ENCODE data around the gene EFCAB7.

The EFCAB7 gene

DNA sequence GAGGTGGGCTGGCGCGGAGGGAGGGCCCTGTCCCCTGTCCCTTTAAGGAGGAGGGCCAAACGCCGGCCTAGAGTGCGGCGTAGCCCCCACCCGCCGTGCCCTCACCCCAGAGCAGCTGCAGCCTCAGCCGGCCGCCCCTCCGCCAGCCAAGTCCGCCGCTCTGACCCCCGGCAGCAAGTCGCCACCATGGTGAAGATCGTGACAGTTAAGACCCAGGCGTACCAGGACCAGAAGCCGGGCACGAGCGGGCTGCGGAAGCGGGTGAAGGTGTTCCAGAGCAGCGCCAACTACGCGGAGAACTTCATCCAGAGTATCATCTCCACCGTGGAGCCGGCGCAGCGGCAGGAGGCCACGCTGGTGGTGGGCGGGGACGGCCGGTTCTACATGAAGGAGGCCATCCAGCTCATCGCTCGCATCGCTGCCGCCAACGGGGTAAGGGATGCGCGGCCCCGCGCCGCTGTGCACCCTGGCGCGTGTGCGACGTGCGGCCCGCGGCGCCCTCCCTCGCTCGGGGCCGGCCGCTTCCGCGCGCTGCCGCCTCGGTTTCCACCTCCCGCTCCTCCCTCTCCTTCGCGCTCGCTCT is 70.1 kb downstream of the EFCAB7 start, which contains the start of gene PGM1:
Gene PGM1 (plus strand): TSS at position 109 of the 583 bp plus-strand sequence. CDS start 78 bp downstream, at position 187.
- no peaks in the 10 kb centered on the region for H3K9me3 ChIP-seq (ENCODE audit: insufficient read depth, low read length, severe bottlenecking)
- H3K4me1 ChIP-seq (ENCODE audit: insufficient read depth, low read length), result peaks cover 32% of the 10 kb centered on the region

DNA sequence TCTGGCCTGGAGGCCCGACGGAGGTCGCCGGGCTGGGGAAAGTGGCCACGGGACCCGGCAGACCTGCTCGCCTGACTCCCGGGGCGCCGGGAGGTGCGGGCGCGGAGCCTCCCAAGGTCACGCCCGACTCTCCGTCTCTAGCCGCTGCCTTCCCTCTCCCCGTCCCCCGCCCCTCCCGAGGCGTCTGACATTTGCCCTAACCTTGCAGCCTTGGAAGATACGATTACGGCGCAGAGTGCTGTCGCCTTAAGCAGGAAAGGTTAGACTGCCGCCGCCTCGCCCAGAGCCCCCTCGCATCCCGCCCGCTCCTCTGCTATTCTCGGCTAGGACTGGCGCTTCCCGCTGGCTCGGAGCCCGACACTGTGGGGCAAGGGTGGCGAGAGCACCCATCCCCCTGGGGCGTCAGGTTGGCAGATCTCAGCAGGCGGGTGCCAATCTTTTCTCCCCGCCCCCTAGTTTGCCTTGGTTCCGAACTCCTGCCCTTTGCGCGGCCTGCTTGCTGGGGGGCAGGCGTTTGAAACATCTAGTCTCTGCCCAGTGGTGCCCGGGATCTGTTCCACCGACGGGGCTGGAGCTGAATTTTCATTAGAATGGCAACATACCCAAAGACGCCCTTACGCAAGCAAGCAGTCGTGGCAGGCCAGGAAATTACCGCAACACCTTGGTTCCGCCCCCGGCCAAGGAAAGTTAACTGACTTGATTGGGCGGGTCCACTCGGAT is 70.7 kb downstream of the EFCAB7 start:
- Histone ChIP-seq H2AFZ (ENCODE audit: low read depth, low read length) (peak overlapping the region; percentile 77), H3K9me3 (ENCODE audit: insufficient read depth, low read length, severe bottlenecking) (no peaks in the 10 kb centered on the region), H4K20me1 (ENCODE audit: insufficient read depth, low read length) (peaks cover 3% of the 10 kb centered on the region; the same call in 1 of the 2 replicates), H3K36me3 (ENCODE audit: insufficient read depth, low read length) (no peaks in the 10 kb centered on the region; the same call in 1 of the 2 replicates), H3K27ac (ENCODE audit: low read length) (peak overlapping the region; percentile 55), H3K4me1 (ENCODE audit: insufficient read depth, low read length) (peaks cover 32% of the 10 kb centered on the region), H3K27me3 (ENCODE audit: insufficient read depth, low read length, poor library complexity) (no peaks in the 10 kb centered on the region), H3K9ac (ENCODE audit: low read depth, low read length) (peak overlapping the region; percentile 64), H3K79me2 (ENCODE audit: insufficient read depth, low read length) (peaks cover 13% of the 10 kb centered on the region), H3K4me2 (ENCODE audit: insufficient read depth, low read length) (peak overlapping the region; percentile 81), H3K4me3 (ENCODE audit: low read depth in 1 of 2, low read length in 2 of 2) (peak overlapping the region; percentile 35 to 99)
- DNase-seq (peak; percentile 68), ATAC-seq (ENCODE audit: insufficient read depth, low read depth) (peak; percentile 71)
- no peak for TF ChIP-seq EZH2 (IDR thresholded peaks at IDR 0.05; ENCODE audit: borderline replicate concordance, low read depth, low read length, severe bottlenecking)
- TF ChIP-seq, protein P1, sequence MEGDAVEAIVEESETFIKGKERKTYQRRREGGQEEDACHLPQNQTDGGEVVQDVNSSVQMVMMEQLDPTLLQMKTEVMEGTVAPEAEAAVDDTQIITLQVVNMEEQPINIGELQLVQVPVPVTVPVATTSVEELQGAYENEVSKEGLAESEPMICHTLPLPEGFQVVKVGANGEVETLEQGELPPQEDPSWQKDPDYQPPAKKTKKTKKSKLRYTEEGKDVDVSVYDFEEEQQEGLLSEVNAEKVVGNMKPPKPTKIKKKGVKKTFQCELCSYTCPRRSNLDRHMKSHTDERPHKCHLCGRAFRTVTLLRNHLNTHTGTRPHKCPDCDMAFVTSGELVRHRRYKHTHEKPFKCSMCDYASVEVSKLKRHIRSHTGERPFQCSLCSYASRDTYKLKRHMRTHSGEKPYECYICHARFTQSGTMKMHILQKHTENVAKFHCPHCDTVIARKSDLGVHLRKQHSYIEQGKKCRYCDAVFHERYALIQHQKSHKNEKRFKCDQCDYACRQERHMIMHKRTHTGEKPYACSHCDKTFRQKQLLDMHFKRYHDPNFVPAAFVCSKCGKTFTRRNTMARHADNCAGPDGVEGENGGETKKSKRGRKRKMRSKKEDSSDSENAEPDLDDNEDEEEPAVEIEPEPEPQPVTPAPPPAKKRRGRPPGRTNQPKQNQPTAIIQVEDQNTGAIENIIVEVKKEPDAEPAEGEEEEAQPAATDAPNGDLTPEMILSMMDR (IDR thresholded peaks at IDR 0.05; ENCODE audit: borderline replicate concordance, extremely low read depth, low read length, poor library complexity, severe bottlenecking), result no peak

More for the DNA sequence above, 70.1 kb downstream of the EFCAB7 start, which contains the start of gene PGM1:
- no peak for TF ChIP-seq EZH2 (IDR thresholded peaks at IDR 0.05; ENCODE audit: borderline replicate concordance, low read depth, low read length, severe bottlenecking)
- TF ChIP-seq, protein P1 (IDR thresholded peaks at IDR 0.05; ENCODE audit: borderline replicate concordance, extremely low read depth, low read length, poor library complexity, severe bottlenecking), result no peak
- Histone ChIP-seq H3K4me3 (ENCODE audit: low read depth in 1 of 2, low read length in 2 of 2) (peak within 1 kb of the TSS; percentile 35 to 99), H3K27ac (ENCODE audit: low read length) (peak within 1 kb of the TSS; percentile 55), H3K36me3 (ENCODE audit: insufficient read depth, low read length) (no peaks in the 10 kb centered on the region; the same call in 1 of the 2 replicates), H3K79me2 (ENCODE audit: insufficient read depth, low read length) (peaks cover 13% of the 10 kb centered on the region), H3K4me2 (ENCODE audit: insufficient read depth, low read length) (peak within 1 kb of the TSS; percentile 81), H4K20me1 (ENCODE audit: insufficient read depth, low read length) (peaks cover 3% of the 10 kb centered on the region; the same call in 1 of the 2 replicates), H3K9ac (ENCODE audit: low read depth, low read length) (peak within 1 kb of the TSS; percentile 64), H3K27me3 (ENCODE audit: insufficient read depth, low read length, poor library complexity) (no peaks in the 10 kb centered on the region), H2AFZ (ENCODE audit: low read depth, low read length) (peak within 1 kb of the TSS; percentile 77)
- peak; percentile 80 for ATAC-seq (ENCODE audit: insufficient read depth, low read depth)
- DNase-seq, result peak; percentile 76

DNA sequence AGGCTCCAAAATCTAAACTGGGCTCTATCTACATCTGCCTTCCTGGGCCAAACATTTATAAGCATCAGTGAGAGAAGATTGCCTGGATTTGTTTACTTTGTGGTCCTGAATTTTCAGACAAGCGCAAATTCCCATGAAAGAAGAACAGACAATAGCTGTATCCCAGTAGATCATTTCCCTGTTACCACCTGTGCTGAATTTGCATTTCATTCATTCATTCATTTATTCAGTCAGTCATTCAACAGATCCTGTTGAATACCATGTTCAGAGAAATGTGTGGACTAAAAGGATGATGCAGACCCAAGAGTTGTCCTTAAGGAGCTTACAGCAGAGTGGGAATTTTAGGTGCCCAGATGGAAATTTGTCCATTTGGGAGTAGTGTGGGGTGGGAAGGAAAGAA is 72.1 kb downstream of the EFCAB7 start:
- H4K20me1 ChIP-seq (ENCODE audit: insufficient read depth, low read length), result peaks cover 3% of the 10 kb centered on the region; the same call in 1 of the 2 replicates
- no peak overlapping the region for H2AFZ ChIP-seq (ENCODE audit: low read depth, low read length)
- no peaks in the 10 kb centered on the region for H3K9me3 ChIP-seq (ENCODE audit: insufficient read depth, low read length, severe bottlenecking)
- no peak for DNase-seq
- H3K79me2 ChIP-seq (ENCODE audit: insufficient read depth, low read length), result peaks cover 13% of the 10 kb centered on the region
- ATAC-seq (ENCODE audit: insufficient read depth, low read depth), result no peak
- TF ChIP-seq, protein P1 (IDR thresholded peaks at IDR 0.05; ENCODE audit: borderline replicate concordance, extremely low read depth, low read length, poor library complexity, severe bottlenecking), result no peak
- TF ChIP-seq EZH2 (IDR thresholded peaks at IDR 0.05; ENCODE audit: borderline replicate concordance, low read depth, low read length, severe bottlenecking), result no peak
- H3K4me3 ChIP-seq (ENCODE audit: low read depth in 1 of 2, low read length in 2 of 2), result no peak overlapping the region
- no peak overlapping the region for H3K27ac ChIP-seq (ENCODE audit: low read length)
- no peaks in the 10 kb centered on the region; the same call in 1 of the 2 replicates for H3K36me3 ChIP-seq (ENCODE audit: insufficient read depth, low read length)
- no peak overlapping the region for H3K9ac ChIP-seq (ENCODE audit: low read depth, low read length)
- H3K4me2 ChIP-seq (ENCODE audit: insufficient read depth, low read length), result peak overlapping the region; percentile 81; the same call in 1 of the 2 replicates
- H3K27me3 ChIP-seq (ENCODE audit: insufficient read depth, low read length, poor library complexity), result no peaks in the 10 kb centered on the region
- H3K4me1 ChIP-seq (ENCODE audit: insufficient read depth, low read length), result peaks cover 32% of the 10 kb centered on the region

Data from DND-41 (cell line).